Islet of Langerhans (tissue), 1 donor: ENCODE data around the gene SLIT1.
"Not testable (repeated sequence)": the region's sequence is repeated elsewhere in the genome, so short reads cannot be mapped to it uniquely, and the experiment has no call there.

Experiments
- FAIRE-seq: peaks from one replicate; lab custom pipeline; 2011; peaks lifted over from hg19 to GRCh38; lab: Jason Lieb, UNC

The SLIT1 gene

GRCh38 chr10:97042716-97043562 is 142.8 kb downstream of the SLIT1 start:
- FAIRE-seq, result no peak

GRCh38 chr10:97042081-97042480 is 143.7 kb downstream of the SLIT1 start:
- FAIRE-seq, result no peak

GRCh38 chr10:97040706-97041105 is 145.1 kb downstream of the SLIT1 start:
- FAIRE-seq, result no peak

GRCh38 chr10:97040248-97040584 is 145.5 kb downstream of the SLIT1 start:
- no peak for FAIRE-seq

- no peak for FAIRE-seq
These were observed 146.1 kb downstream of the SLIT1 start for GRCh38 chr10:97039538-97040247.

- no peak for FAIRE-seq
These were observed 147.1 kb downstream of the SLIT1 start for GRCh38 chr10:97038688-97039087.

GRCh38 chr10:97037365-97038361 is 148.1 kb downstream of the SLIT1 start:
- no peak for FAIRE-seq

GRCh38 chr10:97034958-97035769 is 150.6 kb downstream of the SLIT1 start:
- no peak for FAIRE-seq

- no peak for FAIRE-seq
These were observed 151.5 kb downstream of the SLIT1 start for GRCh38 chr10:97034301-97034700.

- not testable (repeated sequence) for FAIRE-seq
These were observed 151.9 kb downstream of the SLIT1 start for GRCh38 chr10:97033841-97034240.

GRCh38 chr10:97032624-97033023 is 153.1 kb downstream of the SLIT1 start:
- no peak for FAIRE-seq

- FAIRE-seq, result no peak
These were observed 154.3 kb downstream of the SLIT1 start for GRCh38 chr10:97031459-97031858.

- FAIRE-seq, result no peak
These were observed 154.9 kb downstream of the SLIT1 start for GRCh38 chr10:97030894-97031293.

- no peak for FAIRE-seq
These were observed 156.5 kb downstream of the SLIT1 start for GRCh38 chr10:97029271-97029670.

GRCh38 chr10:97028832-97029178 is 157.0 kb downstream of the SLIT1 start:
- FAIRE-seq, result no peak

- FAIRE-seq, result no peak
These were observed 157.5 kb downstream of the SLIT1 start for GRCh38 chr10:97028126-97028831.

GRCh38 chr10:97025613-97026242 is 160.0 kb downstream of the SLIT1 start:
- no peak for FAIRE-seq

GRCh38 chr10:97024168-97025073 is 161.3 kb downstream of the SLIT1 start:
- FAIRE-seq, result no peak

- no peak for FAIRE-seq
These were observed 162.2 kb downstream of the SLIT1 start for GRCh38 chr10:97023401-97024167.
